Common myeloid progenitor, CD34-positive (primary cell): ENCODE results near the gene SWT1.

ENCODE experiments used
- CTCF ChIA-PET: fragments of 350-600 bp; sonication (Branson Sonifier 250); formaldehyde crosslinking; loops from one replicate; lab custom pipeline; 2021; ENCODE audit warnings: antibody characterized with exemption; lab: Charles Lee
- POLR2A ChIA-PET: fragments of 350-600 bp; sonication (Branson Sonifier 250); formaldehyde crosslinking; loops from one replicate; lab custom pipeline; 2021; ENCODE audit warnings: antibody characterized with exemption; lab: Charles Lee
- DNase-seq, 3 donors: peaks; one replicate each; pipeline versions ENCODE4 v3.0.0 to v3.0.0-alpha.2; 2013
- H3K27ac ChIP-seq, 2 experiments: 1 replicate in 1 of 2; 2 replicates in 1 of 2; pipeline ENCODE4 v1.7.0; 2013; ENCODE audit warnings: inconsistent platforms in 2 of 2, low read length in 2 of 2, mild to moderate bottlenecking in 2 of 2, low read depth in 1 of 2, moderate library complexity in 1 of 2; ENCODE audit not compliant: severe bottlenecking in 2 of 2, insufficient read depth in 1 of 2, poor library complexity in 1 of 2
- H3K27me3 ChIP-seq, 5 experiments: replicated peaks in 2 of 5; 1 replicate in 3 of 5; 2 replicates in 2 of 5; pipeline versions ENCODE4 v1.6.1 to v1.7.0; 2013; ENCODE audit warnings: low read length in 4 of 5, mild to moderate bottlenecking in 2 of 5, moderate library complexity in 2 of 5, inconsistent platforms in 1 of 5; ENCODE audit not compliant: insufficient read depth in 5 of 5, control insufficient read depth in 4 of 5
- H3K36me3 ChIP-seq, 4 experiments: 1 replicate in 2 of 4; 2 replicates in 2 of 4; pipeline versions ENCODE4 v1.6.1 to v1.7.0; 2013; ENCODE audit warnings: low read length in 3 of 4, control low read depth in 1 of 4, mild to moderate bottlenecking in 1 of 4; ENCODE audit not compliant: control insufficient read depth in 4 of 4, insufficient read depth in 4 of 4
- H3K4me1 ChIP-seq, 4 experiments: 1 replicate in 3 of 4; 2 replicates in 1 of 4; pipeline versions ENCODE4 v1.6.1 to v1.7.1; 2013; ENCODE audit warnings: low read length in 3 of 4, mild to moderate bottlenecking in 3 of 4, control low read depth in 1 of 4, inconsistent platforms in 1 of 4, moderate library complexity in 1 of 4; ENCODE audit not compliant: control insufficient read depth in 4 of 4, insufficient read depth in 4 of 4; ENCODE audit errors: control extremely low read depth in 1 of 4
- H3K4me3 ChIP-seq, 7 experiments: 1 replicate in 4 of 7; 2 replicates in 3 of 7; pipeline versions ENCODE4 v1.5.1 to v1.7.0; 2013; ENCODE audit warnings: mild to moderate bottlenecking in 7 of 7, low read length in 6 of 7, moderate library complexity in 6 of 7, inconsistent platforms in 2 of 7, low read depth in 2 of 7, control low read depth in 1 of 7; ENCODE audit not compliant: insufficient read depth in 4 of 7, control insufficient read depth in 1 of 7; ENCODE audit errors: extremely low read depth in 1 of 7
- H3K9me3 ChIP-seq, 5 experiments: 1 replicate in 4 of 5; 2 replicates in 1 of 5; pipeline versions ENCODE4 v1.6.1 to v1.7.1; 2013; ENCODE audit warnings: low read length in 4 of 5, mild to moderate bottlenecking in 2 of 5, inconsistent platforms in 1 of 5, low read depth in 1 of 5, moderate library complexity in 1 of 5; ENCODE audit not compliant: control insufficient read depth in 4 of 5, insufficient read depth in 2 of 5; ENCODE audit errors: control extremely low read depth in 1 of 5
- WGBS: methylation state at CpG from one replicate; pipeline ENCODE4 v1.1.5; 2013; ENCODE audit not compliant: insufficient coverage; 5-methylcytosine and 5-hydroxymethylcytosine counted together

Gene SWT1

GRCh38 chr1:185300152-185300551 is 143.2 kb downstream of the SWT1 start:
- 100% methylated on average over 2 of the region's 6 CpGs for WGBS
- ChIA-PET POLR2A (no interaction called here), CTCF (interaction anchor here (1.9 kb wide), 1 partner anchor 14 kb away, joined by 8 read pairs; no protein-coding TSS in a partner anchor)
- Histone ChIP-seq H3K27ac (no peak overlapping the region), H3K36me3 (peaks cover 34 to 88% (median 62%) of the 10 kb centered on the region in 4 experiments), H3K4me1 (no peaks in the 10 kb centered on the region), H3K4me3 (no peak overlapping the region), H3K27me3 (no peaks in the 10 kb centered on the region), H3K9me3 (no peaks in the 10 kb centered on the region)
- DNase-seq = no peak

- H3K27ac ChIP-seq = no peak overlapping the region
- WGBS = 100% methylated on average over 1 of the region's 3 CpGs
- peaks cover 38 to 85% (median 69%) of the 10 kb centered on the region in 4 experiments for H3K36me3 ChIP-seq
- peaks cover 0 to 2% (median 0%) of the 10 kb centered on the region in 4 experiments for H3K4me1 ChIP-seq
- CTCF ChIA-PET = interaction anchor here (1.8 to 2.2 kb wide), 2 partner anchors 13 to 374 kb away, joined by 3 to 18 read pairs; no protein-coding TSS in a partner anchor
- POLR2A ChIA-PET = interaction anchor here (0.7 to 0.9 kb wide), 2 partner anchors 11 to 275 kb away, joined by 3 read pairs; no protein-coding TSS in a partner anchor
- H3K27me3 ChIP-seq = no peaks in the 10 kb centered on the region
- no peaks in the 10 kb centered on the region for H3K9me3 ChIP-seq
- no peak overlapping the region for H3K4me3 ChIP-seq
- DNase-seq = no peak
Observed at GRCh38 chr1:185305419-185305818, 148.5 kb downstream of the SWT1 start.

- no peak for DNase-seq
- WGBS = 86% methylated on average over 1 of the region's 1 CpG
- H3K36me3 ChIP-seq = peaks cover 31 to 63% (median 52%) of the 10 kb centered on the region in 4 experiments
- H3K4me1 ChIP-seq = peaks cover 0 to 9% (median 5%) of the 10 kb centered on the region in 4 experiments
- no peak overlapping the region for H3K27ac ChIP-seq
- ChIA-PET CTCF (interaction anchor here (1.5 to 2.1 kb wide), 2 partner anchors 15 to 362 kb away, joined by 5 to 8 read pairs; no protein-coding TSS in a partner anchor), POLR2A (no interaction called here)
- no peaks in the 10 kb centered on the region for H3K9me3 ChIP-seq
- H3K27me3 ChIP-seq = no peaks in the 10 kb centered on the region
- H3K4me3 ChIP-seq = no peak overlapping the region
Observed at GRCh38 chr1:185308126-185308525, 151.2 kb downstream of the SWT1 start.

GRCh38 chr1:185309566-185309965 is 152.6 kb downstream of the SWT1 start:
- no peak for DNase-seq
- ChIA-PET CTCF (interaction anchor here (1.0 to 2.1 kb wide), 3 partner anchors 17 to 371 kb away, joined by 3 to 8 read pairs (median 5); no protein-coding TSS in a partner anchor), POLR2A (no interaction called here)
- WGBS = no CpG with 5 or more reads among the region's 2 CpGs
- H3K9me3 ChIP-seq = no peaks in the 10 kb centered on the region
- H3K4me1 ChIP-seq = peaks cover 5 to 20% (median 18%) of the 10 kb centered on the region in 4 experiments
- H3K27me3 ChIP-seq = no peaks in the 10 kb centered on the region
- no peak overlapping the region for H3K4me3 ChIP-seq
- no peak overlapping the region for H3K27ac ChIP-seq
- peaks cover 25 to 51% (median 40%) of the 10 kb centered on the region in 4 experiments for H3K36me3 ChIP-seq

GRCh38 chr1:185311589-185312225 is 154.7 kb downstream of the SWT1 start:
- ChIA-PET POLR2A (no interaction called here), CTCF (interaction anchor here (1.1 kb wide), 1 partner anchor 13 kb away, joined by 3 read pairs; no protein-coding TSS in a partner anchor)
- peaks cover 11 to 30% (median 25%) of the 10 kb centered on the region in 4 experiments for H3K36me3 ChIP-seq
- no peaks in the 10 kb centered on the region for H3K27me3 ChIP-seq
- no peak overlapping the region for H3K4me3 ChIP-seq
- no peak overlapping the region for H3K27ac ChIP-seq
- no peak for DNase-seq
- no peaks in the 10 kb centered on the region for H3K9me3 ChIP-seq
- H3K4me1 ChIP-seq = peaks cover 15 to 34% (median 29%) of the 10 kb centered on the region in 4 experiments

GRCh38 chr1:185312361-185313138 is 155.6 kb downstream of the SWT1 start:
- 100% methylated on average over 2 of the region's 4 CpGs for WGBS
- DNase-seq = no peak
- CTCF ChIA-PET = interaction anchor here (1.0 to 2.1 kb wide), 3 partner anchors 12 to 369 kb away, joined by 3 to 9 read pairs (median 8); no protein-coding TSS in a partner anchor
- H3K4me3 ChIP-seq = no peak overlapping the region
- peaks cover 8 to 21% (median 18%) of the 10 kb centered on the region in 4 experiments for H3K36me3 ChIP-seq
- no peaks in the 10 kb centered on the region for H3K27me3 ChIP-seq
- no peaks in the 10 kb centered on the region for H3K9me3 ChIP-seq
- POLR2A ChIA-PET = no interaction called here
- peaks cover 18 to 35% (median 31%) of the 10 kb centered on the region in 4 experiments for H3K4me1 ChIP-seq
- H3K27ac ChIP-seq = no peak overlapping the region
